Hematopoietic multipotent progenitor cell treated with erythropoietin and hydrocortisone succinate and interleukin-3 and kit ligand, for 6 days (in vitro differentiated cells): Measurements from ENCODE around the gene HNRNPU.

Experiments used
- DNase-seq: peaks from one replicate; pipeline ENCODE4 v3.0.0-alpha.2; 2015

The HNRNPU gene

DNA sequence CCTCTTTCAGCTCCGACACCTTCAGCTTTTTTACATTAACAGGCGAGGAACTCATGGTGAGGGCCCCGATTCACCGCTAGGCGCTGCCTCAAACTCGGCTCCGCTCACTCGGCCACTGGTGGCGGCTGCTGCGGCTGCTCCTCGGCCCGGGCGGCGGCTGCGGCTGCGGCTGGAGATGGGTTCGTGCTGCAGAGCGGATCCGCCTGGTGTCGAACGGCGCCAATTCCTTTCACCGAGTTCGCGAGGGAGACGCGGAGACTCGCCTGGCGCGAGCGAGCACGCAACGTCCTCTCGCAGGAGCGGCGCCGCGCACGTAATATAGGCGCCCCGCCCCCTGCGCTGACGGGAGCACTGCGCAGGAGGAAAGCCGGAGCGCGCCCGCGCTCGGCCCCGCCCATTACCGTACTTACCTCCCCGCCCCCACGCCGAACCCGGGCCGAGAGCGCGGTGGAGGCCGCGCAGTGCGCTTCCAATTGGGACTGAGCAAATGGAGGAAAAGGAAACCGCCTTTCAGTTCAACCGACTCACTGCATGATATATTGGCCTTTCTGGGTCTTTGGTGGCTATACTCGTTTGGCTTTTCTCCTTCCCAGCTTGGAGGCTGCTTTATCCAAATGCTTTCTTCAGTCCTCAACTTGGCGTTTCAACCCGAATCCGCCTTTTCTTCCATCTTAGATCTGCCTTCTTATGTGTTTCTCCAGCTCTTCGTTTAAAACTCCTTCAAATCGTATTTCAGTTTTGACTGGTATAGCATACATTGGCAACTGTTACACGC lies at the start of gene HNRNPU:
Gene HNRNPU (minus strand): TSS at position 291 of the 775 bp plus-strand sequence. CDS start 236 bp downstream, at position 55.
- DNase-seq = peak; percentile 97

DNA sequence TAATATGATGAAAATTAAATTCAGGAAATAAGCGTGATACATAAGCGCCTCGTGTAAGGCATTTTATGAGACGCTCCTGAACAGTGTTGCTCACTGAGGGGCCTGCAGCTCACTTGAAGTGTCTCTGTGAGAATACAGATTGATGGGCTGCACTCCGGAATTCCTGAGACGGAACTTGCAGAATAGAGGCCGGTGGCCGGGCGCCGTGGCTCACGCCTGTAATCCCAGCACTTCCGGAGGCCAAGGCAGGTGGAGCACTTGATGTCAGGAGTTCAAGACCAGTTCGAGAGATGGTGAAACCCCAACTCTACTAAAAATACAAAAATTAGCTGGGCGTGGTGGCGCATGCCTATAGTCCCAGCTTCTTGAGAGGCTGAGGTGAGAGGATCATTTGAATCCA lies 49.5 kb upstream of the HNRNPU start:
- DNase-seq = no peak

DNA sequence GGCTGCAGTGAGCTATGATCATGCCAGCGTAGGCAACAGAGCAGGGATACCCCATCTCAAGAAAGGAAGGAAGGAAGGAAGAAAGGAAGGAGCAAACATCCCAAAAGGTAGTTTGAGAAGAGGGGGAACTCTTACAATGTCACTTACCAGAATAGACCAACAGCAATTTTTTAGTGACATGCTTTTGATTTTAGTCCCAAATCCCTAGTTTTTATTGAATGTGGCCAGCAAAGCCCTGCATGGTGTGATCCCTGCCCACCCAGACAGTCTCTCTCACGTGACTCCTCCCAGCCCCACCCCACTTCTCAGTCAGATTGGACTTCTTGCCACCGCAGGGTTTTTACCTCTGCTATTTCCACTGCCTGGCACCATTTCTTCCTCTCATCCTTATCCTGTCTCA lies 39.8 kb upstream of the HNRNPU start:
- DNase-seq = no peak

DNA sequence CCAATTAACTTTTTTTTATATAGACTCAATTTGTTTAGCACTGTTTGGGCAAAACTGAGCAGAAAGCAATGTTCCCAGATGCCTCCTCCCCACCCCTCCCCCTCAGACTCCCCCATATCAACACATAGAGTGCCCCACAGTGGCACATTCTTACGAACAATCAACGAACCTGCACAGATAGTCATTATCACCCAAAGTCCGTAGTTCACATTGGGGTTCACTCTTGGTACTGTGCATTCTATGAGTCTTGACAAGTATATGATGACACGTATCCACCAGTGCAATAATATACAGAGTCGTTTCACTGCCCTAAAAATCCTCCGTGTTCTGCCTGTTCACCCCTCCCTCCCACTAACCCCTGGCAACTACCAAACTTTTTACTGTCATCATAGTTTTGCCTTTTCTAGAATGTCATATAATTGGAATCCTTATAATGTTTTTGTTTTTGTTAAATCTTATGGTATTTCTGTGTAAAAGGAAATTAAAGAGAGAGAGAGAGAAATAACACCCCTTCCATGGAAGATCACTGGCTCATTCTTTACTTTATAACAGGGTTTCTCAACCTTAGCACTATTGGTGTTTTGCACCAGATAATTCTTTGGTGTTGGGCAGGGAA lies 37.2 kb upstream of the HNRNPU start:
- no peak for DNase-seq

DNA sequence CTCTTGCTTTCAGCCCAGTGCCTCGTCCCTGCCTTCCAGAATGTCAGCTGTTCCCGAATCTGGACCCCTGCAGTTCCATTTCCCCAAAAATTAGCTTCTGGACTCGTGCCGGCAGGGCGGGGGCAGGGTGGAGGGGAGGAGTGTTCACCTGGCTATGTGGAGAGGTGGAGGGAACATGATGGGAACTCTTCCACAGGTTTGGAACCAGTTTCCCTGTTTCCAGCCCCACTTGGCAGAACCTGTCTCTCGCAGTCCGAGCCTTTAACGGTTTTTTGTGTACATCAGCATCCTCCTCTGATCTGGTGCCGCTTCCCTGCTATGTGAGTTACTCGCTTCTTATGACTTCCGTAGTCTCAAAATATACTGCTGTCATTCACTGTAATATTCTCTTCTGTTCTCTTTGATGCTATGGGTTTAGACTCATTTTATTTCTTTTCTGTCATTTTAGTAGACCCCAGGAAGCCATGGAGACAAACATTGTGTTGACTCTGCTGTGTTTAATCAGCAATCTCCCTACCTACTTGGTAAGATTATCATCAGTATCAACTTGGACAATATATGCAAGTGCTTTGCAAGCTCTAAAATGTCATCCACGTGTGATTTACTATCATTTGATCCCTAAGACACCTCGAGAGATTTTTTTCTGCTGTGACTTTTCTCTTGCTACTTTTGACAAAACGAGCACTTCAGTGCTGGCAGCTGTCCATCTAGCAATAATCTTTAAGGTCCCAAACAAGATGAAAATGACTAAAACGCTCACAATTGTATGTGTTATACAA lies 33.3 kb upstream of the HNRNPU start:
- no peak for DNase-seq

DNA sequence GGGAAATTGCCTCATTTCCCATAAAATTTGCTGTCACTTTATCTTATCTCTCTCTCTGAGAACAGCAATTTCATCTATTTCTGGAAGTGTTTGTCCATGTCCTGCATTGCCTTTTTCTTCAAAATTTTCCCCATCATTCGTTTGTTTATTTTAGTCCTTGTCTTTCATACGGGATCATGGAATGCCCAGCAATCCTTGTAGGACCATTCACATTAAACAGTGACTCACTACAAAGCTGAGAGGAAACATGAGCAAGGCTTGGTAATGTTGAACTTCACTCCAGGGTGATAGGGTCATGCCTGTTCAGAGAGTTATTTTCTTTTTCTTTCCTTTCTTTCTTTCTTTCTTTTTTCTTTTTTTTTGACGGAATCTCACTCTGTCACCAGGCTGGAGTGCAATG lies 32.2 kb upstream of the HNRNPU start:
- no peak for DNase-seq

DNA sequence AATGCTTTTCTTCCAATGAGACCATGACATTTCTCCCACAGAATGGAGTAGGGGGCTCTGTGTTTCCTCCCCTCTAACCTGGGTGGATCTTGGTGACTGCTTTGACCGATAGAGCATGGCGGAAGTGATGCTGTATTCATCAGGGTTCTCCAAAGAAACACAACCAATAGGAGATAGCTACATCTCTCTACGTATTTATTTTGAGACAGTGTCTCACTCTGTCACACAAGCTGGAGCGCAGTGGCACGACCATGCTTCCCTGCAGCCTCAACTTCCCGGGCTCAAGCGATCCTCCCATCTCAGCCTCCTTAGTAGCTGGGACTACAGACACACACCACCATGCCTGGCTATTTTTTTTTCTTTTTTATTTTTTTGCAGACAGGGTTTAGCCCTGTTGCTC lies 29.5 kb upstream of the HNRNPU start:
- DNase-seq = no peak

DNA sequence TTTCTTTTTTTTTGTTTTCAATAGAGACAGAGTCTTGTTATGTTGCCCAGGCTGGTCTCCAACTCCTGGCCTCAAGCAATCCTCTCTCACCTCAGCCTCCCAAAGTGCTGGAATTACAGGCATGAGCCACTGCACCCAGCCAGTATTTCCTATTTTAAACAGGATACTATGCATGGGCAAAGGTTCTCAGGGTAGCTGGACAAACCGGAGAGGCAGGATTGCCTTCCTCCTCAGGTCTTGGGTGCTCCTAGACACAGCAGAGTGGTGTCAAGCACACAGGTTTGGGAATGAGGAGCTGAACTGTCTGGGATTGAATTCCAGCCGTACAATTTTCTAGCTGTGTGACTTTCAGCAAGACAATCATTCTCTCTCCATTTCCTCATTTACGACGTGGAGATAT lies 22.9 kb upstream of the HNRNPU start:
- DNase-seq = no peak

DNA sequence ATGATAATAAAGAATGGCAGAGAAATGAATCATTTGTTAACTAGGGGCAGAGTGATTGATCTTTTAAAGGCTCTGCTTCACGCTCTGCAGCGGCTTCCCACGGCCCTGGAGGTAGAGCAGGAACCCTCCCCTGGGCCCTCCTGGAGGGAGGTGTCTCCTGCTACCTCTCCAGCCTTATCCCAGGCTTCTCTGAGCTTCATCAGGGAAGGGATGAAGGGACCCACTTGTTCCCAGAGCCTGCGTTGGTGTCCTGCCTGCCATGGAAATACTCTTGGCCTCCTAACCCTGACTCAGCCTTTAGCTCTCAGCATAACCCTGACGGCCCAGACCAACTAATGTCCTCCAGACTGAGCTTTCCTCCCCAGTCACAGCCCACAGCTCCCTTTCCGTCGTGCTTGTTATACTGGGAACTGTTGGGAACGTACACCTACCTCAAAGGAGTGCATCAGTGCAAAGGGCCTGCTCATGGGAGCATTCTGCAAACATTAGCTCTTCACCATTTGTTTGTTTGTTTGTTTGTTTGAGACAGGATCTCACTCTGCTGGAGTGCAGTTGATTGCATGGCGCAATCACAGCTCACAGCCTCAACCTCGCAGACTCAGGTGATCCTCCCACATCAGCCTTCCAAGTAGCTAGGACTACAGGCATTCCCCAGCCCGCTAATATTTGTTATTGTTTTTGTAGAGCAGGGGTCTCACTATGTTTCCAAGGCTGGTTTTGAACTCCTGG lies 17.4 kb upstream of the HNRNPU start:
- no peak for DNase-seq

DNA sequence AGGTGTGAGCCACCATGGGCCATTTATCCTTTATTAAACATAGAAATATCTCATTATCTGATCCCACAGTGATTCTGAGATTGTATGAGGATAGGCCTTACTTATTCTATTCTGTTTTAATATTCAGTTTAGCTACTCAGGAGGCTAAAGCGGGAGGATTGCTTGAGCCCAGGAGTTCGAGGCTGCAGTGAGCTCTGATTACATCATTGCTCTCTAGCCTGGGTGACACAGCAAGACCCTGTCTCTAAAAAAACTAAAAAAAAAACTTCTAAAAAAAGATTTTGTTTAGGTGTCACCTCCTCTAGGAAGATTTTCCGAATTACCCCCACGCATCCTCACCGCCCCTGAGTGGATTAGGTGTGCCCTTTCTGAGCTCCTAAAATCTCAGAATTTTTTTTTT lies 14.3 kb upstream of the HNRNPU start:
- DNase-seq = no peak

DNA sequence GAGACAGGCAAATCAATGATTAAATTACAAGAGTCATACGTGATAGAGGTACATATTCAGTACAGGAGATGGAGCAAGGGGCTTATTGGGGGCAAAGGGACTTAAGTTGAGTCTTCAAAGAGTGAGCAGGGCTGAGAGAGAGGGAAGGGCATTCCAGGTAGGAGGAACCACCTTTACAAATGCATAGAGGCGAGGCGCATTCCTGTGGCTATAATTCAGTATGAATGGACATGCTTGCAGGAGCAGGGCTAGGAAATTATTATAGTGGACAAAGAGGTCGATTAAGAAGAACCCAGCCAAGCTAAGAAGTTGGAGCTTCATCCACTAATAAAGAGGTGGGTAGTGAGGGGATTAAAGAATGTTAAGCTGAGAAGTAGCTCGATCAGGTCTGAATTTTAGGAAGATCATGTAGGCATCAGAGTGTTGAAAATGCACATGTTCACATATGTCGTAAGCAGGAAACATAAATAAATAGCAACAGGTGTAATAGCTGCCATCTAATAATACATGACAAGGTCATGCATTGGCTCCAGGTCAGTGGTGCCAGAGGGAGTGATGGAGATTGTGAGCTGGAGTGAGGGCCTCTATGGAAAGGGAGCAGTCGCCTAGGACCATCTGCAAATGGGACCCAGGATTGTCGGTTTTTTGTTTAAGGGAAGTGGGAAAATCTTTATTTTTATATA lies 12.0 kb upstream of the HNRNPU start:
- DNase-seq = no peak

DNA sequence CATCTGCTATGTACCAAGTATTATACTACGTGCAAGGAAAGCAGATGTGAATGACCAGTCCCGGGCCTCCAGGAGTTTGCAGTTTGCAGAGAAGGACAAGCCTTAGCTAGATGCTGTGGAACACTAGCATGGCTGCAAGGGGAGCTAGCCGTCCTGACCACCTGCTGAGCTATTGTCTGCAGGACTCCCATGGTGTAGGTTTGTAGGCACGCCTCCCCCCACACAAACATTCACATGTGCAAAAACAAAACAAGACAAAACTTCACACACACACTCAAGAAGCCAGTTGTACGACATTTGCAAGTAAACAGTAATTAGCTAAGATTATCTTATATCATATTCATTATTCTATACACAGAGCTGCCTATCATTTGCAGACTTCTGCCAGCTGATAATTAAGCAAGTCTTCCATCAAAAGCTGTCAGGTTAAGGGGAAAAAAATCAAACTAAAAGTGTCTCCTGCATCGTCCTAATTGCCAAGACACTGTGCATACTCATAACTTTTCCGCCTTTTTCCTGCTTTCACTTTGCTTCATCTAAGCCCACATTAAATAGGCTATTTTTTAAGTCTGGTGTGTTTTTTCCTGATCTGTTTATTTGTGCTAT lies 10.7 kb upstream of the HNRNPU start:
- DNase-seq = no peak

DNA sequence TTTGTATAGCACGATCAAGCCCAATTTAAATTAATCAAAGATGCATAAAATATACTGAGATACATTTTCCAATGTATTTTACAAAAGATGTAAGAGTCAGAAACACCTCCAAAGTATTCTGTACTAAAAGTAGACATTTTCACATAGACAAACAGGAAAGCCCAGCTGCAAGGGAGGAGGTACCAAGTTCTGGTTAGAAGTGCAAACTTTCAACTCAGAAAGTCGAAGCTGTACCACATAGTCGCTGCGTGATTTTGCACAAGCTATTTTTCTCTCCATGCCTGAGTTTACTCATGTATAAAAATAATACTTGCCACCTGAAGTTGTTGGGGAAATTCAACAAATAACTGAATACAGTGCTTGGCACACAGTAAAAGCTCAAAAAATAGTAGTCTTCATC lies 5.6 kb upstream of the HNRNPU start:
- no peak for DNase-seq

DNA sequence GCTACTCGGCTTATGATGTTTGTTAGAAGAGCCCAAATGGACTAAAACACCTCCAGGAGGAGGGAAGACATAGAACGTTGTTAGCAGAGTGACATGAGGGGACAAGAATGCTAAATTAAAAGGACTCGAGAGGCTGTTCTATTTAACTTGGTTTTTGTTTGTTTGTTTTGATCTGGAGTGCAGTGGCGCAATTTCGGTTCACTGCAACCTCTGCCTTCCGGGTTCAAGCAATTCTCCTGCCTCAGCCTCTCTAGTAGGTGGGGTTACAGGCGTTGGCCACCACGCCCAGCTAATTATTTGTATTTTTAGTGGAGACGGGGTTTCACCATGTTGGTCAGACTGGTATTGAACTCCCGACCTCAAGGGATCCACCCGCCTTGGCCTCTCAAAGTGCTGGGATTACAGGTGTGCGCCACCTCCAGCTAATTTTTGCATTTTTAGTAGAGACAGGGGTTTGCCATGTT lies 5.1 kb upstream of the HNRNPU start:
- DNase-seq = no peak

DNA sequence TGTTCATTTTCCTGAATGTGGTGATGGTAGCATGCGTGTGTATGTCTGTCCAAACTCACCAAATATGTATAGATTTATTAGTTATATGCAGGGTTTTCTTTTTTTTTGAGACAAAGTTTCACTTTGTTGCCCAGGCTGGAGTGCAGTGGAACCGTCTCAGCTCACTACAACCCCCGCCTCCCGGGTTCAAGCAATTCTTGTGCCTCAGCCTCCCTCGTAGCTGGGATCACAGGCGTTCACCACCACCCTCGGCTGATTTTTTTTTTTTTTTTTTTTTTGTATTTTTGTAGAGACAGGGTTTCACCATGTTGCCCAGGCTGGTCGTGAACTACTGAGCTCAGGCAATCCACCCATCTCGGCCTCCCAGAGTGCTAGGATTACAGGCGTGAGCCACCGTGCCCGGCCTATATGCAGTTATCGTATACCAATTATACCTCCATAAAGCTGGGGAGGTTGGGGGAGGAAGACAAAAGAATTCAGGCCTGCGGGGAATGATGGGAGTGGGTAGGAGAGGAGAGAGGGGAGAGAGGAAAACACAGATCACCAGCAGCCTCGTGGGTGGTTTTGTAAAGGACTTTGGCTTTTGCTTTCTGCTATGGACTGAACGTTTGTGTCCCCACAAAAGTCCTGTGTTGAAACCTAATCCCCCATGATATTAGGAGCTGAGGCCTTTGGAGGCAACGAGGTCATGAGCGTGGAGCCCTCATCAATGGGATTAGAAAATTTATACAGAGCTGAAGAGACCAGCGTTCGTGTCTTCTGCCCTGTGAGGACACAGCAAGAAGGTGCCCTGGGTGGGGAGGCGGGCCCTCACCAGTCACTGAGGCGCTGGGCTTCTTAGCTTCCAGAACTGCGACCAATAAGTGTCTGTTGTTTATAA lies 4.4 kb upstream of the HNRNPU start:
- DNase-seq = no peak

DNA sequence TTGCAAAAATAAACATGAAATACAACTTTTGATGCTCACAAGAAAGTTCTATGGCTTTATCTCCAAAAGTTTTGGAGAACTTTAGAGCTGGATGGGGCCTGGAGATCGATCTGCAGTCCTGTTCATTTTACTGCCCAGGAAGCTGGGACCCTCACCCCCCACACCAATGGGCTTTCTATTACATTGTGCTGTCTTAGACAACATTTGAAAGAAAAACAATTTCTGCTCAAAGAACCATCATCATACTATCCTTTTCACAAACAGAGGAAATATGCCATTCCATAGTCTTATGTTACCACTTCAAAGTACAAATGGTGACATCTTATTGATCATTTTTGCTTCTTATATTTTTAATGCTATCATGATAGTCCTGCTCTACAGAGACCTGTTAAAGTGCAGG lies 2.0 kb upstream of the HNRNPU start:
- no peak for DNase-seq

DNA sequence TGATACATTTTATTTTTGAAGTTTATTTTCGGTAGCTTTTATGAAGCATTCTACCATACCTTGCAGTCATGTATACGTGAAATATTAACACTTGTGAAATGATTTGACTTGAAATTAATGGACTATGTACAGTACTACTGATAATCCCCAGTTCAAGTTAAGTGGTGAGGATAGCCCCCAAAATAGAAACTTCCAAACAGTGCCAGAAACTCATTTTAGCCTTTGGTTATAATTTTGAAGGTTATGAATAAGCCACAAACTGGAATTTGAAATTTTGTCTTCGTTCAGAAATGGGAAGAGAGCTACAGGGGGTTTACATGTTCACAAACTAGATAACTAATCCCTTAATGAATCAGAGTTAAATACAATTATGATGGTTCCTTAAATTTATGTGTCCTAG lies 1.5 kb upstream of the HNRNPU start:
- no peak for DNase-seq

DNA sequence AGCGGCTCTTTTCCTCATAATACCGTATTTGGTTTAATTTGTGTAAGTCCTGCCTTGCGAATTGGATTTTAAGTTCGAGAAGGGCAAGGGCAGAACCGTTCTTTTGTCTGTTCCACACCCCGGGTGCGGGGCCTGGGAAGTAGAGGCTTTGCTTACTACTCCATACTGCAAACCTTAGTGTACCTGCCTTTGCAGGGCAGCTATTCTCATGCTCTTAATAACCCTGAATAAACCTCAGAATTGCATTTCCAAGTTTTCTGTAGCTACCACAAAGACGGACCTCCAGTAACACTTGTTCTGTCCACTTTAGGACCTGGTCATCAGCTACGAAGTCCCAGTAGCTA lies 657 bp upstream of the HNRNPU start:
- peak; percentile 56 for DNase-seq

DNA sequence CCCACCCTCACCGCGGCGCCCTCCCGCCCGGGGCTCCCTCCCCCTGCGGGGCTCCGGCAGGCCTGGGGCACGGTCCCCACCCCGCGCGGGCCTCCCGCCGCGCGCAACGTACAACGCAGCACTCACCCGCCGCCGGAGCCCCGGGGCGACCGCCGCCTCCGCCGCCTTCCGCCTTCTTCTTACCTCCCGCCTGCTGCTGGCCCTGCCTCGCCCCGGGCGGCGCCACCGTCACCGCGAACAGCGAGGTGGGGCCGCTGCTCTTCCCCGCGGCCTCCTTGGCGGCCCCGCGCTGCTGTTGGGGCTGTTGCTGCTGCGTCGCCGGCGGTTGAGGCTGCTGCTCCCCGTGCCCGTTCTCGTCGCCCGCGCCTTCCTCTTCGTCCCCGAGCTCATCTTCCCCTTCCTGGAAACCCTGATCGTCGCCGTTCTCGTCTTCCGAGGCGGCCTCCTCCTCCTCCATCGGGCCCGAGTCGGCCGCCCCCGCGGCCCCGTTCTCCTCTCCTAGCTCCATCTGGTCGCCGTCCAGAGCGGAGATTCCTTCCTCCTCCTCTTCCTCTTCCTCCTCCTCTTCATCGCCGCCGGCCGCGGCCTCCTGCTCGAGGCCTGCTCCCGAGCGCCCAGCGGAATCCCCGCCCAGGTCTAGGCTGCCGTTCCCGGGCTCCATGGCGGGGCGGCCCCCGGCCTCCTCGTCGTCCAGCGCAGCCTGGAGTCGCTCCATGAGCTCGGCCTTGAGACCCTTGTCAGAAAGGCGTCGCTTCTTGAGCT lies 671 bp downstream of the HNRNPU start:
- DNase-seq = no peak

DNA sequence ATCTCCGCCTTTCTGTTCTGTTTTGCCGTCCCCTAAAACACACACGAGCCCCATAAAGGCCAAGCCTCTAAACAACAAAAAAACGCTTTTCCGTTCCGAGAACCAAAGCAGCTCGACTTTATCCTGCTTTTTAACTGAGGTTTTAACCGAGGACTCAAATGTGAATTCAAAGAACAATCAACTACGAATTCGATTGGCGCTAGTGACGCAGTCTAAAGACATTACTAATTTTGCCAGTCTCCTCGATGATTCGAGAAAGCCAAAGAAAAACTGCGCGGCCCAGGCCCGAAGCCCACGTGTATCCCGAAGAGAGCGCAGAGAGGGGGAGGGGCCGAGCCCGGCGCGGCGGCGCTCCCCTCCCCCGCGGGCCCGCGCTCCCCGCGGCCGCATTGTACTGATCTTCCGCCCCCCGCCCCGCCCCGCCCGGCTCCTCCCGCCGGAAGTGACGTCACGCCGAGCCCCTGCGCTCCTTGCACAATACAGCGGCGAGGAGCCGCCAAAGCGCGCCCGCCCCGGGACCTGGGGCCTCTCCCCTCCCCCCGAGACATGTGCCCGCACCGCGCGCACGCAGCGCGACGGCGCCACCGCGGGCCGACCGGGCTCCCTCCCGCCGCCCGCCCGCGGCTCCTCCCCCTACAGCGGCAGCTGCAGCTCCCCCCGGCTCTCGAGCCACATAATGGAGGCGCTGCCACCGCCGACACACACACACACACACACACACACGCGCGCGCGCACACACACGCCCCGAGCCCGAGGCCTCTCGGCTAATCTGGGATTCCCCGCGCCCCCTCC lies 1.4 kb downstream of the HNRNPU start:
- peak; percentile 96 for DNase-seq
